NCI-H226 (cell line): Measurements from ENCODE around the gene FOXP2.
A peak's percentile ranks its signal among the peaks of the same experiment; 100 is the strongest.

Experiments
- DNase-seq: peaks from one replicate; pipeline ENCODE4 v3.0.0-alpha.2; 2015

FOXP2 gene

GRCh38 chr7:114659409-114660125 is 245.0 kb downstream of the FOXP2 start:
- DNase-seq: no peak

- no peak for DNase-seq
These were observed 245.5 kb downstream of the FOXP2 start for GRCh38 chr7:114660126-114660486.

GRCh38 chr7:114660753-114661152 is 246.1 kb downstream of the FOXP2 start:
- no peak for DNase-seq

- no peak for DNase-seq
These were observed 247.5 kb downstream of the FOXP2 start for GRCh38 chr7:114662002-114662677.

GRCh38 chr7:114663502-114663901 is 248.9 kb downstream of the FOXP2 start:
- no peak for DNase-seq

GRCh38 chr7:114670676-114671075 is 256.1 kb downstream of the FOXP2 start:
- no peak for DNase-seq

- DNase-seq: no peak
These were observed 257.0 kb downstream of the FOXP2 start for GRCh38 chr7:114671563-114672123.

- no peak for DNase-seq
These were observed 263.5 kb downstream of the FOXP2 start for GRCh38 chr7:114678116-114678515.

- DNase-seq: no peak
These were observed 272.6 kb downstream of the FOXP2 start for GRCh38 chr7:114687238-114687637.

- DNase-seq: no peak
These were observed 273.9 kb downstream of the FOXP2 start for GRCh38 chr7:114688443-114689055.

GRCh38 chr7:114689406-114689805 is 274.8 kb downstream of the FOXP2 start:
- DNase-seq: no peak

- DNase-seq: no peak
These were observed 277.0 kb downstream of the FOXP2 start for GRCh38 chr7:114691605-114692004.

- no peak for DNase-seq
These were observed 280.6 kb downstream of the FOXP2 start for GRCh38 chr7:114695182-114695581.

GRCh38 chr7:114700247-114700928 is 285.8 kb downstream of the FOXP2 start:
- DNase-seq: no peak

- DNase-seq: peak; percentile 48
These were observed 289.1 kb downstream of the FOXP2 start for GRCh38 chr7:114703677-114704076.

GRCh38 chr7:114708646-114709045 is 294.0 kb downstream of the FOXP2 start:
- DNase-seq: no peak

GRCh38 chr7:114710499-114710898 is 295.9 kb downstream of the FOXP2 start:
- no peak for DNase-seq

GRCh38 chr7:114711241-114711640 is 296.6 kb downstream of the FOXP2 start:
- DNase-seq: no peak

GRCh38 chr7:114715907-114716306 is 301.3 kb downstream of the FOXP2 start:
- no peak for DNase-seq

GRCh38 chr7:114718861-114719260 is 304.2 kb downstream of the FOXP2 start:
- no peak for DNase-seq

GRCh38 chr7:114720725-114721124 is 306.1 kb downstream of the FOXP2 start:
- DNase-seq: peak; percentile 41

GRCh38 chr7:114722562-114722961 is 307.9 kb downstream of the FOXP2 start:
- no peak for DNase-seq

- DNase-seq: no peak
These were observed 308.7 kb downstream of the FOXP2 start for GRCh38 chr7:114723308-114723707.
